ENCODE data around the gene CSDE1. TPM values are rescaled to one million over a fixed set of nuclear protein-coding genes. Genes with fewer than 3 reads are reported as not detected.
A peak's percentile ranks its signal among the peaks of the same experiment; 100 is the strongest.

CSDE1 gene
- total RNA-seq, 1 experiment from 2014 or later, result 536 TPM

DNA sequence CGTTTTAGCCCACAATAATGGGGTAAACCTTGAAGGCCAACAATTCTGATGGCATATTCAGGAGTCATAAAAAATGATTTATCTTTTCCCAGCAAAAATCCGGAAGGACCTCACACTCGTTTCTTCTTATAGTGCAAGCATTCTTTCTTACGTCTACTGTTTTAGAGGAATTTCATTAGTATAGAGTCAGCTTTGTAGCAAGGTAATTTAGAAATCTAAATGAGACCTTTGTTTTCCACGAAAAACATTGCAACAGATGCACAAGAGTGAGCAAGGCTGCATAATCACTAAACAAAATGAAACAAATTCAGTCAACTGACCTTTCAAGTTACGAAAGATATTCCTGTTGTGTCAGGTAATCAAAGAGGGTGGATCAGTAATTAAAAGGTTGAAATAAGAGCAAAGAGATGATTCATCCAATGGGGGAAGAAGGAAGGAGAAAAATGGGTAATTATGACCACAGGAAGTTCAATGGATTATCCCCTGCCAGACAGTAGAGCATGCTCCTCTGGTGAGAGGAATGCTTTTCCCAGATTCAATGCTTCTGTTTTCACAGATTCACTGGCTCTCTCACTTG lies 560 bp upstream of the CSDE1 start:
- peak in 1 of 2 experiments; percentile 64 for DNase-seq
- Histone ChIP-seq H3K4me3 (peak overlapping the region; percentile 79), H4K20me1 (ENCODE audit: insufficient read depth) (peaks cover 39% of the 10 kb centered on the region), H3K9me3 (ENCODE audit: insufficient read depth, low read depth) (peaks cover under 1% of the 10 kb centered on the region; the same call in 1 of the 2 replicates), H3K4me1 (replicated peaks; ENCODE audit: insufficient read depth) (peaks cover 34% of the 10 kb centered on the region), H3K27me3 (ENCODE audit: insufficient read depth, low read depth) (no peaks in the 10 kb centered on the region), H3K9me2 (ENCODE audit: insufficient read depth) (no peaks in the 10 kb centered on the region), H3K79me2 (ENCODE audit: low read depth) (peaks cover 45% of the 10 kb centered on the region), H3K27ac (peak overlapping the region; percentile 87), H3K4me2 (peak overlapping the region; percentile 84), H2AFZ (peak overlapping the region; percentile 91), H3F3A (ENCODE audit: insufficient read depth, low read depth) (peaks cover 22% of the 10 kb centered on the region), H3K36me3 (ENCODE audit: low read depth) (peaks cover 19% of the 10 kb centered on the region)
- TSS peak; percentile 83 for BruUV-seq (replicated peaks)
- intact Hi-C loops (cut with micrococcal nuclease; ENCODE audit: unreplicated experiment), result loop anchor here (1.0 to 5.0 kb wide), 2 partner anchors 22 to 354 kb away; partner anchors contain the start of gene SIKE1
- TF ChIP-seq, protein P1, sequence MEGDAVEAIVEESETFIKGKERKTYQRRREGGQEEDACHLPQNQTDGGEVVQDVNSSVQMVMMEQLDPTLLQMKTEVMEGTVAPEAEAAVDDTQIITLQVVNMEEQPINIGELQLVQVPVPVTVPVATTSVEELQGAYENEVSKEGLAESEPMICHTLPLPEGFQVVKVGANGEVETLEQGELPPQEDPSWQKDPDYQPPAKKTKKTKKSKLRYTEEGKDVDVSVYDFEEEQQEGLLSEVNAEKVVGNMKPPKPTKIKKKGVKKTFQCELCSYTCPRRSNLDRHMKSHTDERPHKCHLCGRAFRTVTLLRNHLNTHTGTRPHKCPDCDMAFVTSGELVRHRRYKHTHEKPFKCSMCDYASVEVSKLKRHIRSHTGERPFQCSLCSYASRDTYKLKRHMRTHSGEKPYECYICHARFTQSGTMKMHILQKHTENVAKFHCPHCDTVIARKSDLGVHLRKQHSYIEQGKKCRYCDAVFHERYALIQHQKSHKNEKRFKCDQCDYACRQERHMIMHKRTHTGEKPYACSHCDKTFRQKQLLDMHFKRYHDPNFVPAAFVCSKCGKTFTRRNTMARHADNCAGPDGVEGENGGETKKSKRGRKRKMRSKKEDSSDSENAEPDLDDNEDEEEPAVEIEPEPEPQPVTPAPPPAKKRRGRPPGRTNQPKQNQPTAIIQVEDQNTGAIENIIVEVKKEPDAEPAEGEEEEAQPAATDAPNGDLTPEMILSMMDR (conservative IDR thresholded peaks at IDR 0.05), result peak; percentile 8; the same call in 1 of the 2 replicates
- TF ChIP-seq EZH2 (IDR thresholded peaks at IDR 0.05; ENCODE audit: low read depth), result no peak
- ChIA-PET CTCF (no interaction called here), POLR2A (ENCODE audit: unreplicated experiment) (interaction anchor here (0.6 kb wide), 1 partner anchor 19 kb away, joined by 3 read pairs; no protein-coding TSS in a partner anchor)

DNA sequence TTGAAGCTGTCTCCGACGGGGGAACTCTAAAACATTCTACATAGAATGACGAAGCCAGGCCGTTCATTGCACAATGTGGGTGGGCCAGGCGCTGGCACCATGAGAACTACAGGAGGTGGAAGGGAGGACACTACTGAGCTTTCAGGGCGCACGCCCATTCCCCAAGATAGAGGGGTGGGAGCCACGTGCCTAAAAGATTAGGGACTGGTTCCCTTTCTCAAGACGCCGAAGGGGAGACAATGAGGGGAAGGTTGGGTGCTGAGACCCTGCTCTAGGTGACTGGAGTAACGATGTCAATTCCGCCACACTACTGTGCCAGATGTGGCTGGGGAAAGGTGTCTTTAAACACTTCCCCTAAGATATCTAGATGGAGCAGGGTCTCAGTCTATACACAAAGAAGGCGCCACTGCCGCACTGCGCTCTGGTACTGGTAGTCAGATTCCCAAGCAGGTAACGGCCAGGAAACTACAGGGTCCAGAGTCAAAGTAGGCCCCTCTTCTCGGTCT lies 782 bp downstream of the CSDE1 start:
- POLR2A ChIA-PET (ENCODE audit: unreplicated experiment), result interaction anchor here (0.8 kb wide), 2 partner anchors 33 to 1234 kb away, joined by 5 to 6 read pairs; no protein-coding TSS in a partner anchor
- no peak for TF ChIP-seq EZH2 (IDR thresholded peaks at IDR 0.05; ENCODE audit: low read depth)
- TF ChIP-seq, protein P1 (conservative IDR thresholded peaks at IDR 0.05), result no peak
- H3K9me3 ChIP-seq (ENCODE audit: insufficient read depth, low read depth), result no peaks in the 10 kb centered on the region
- peak; percentile 16 to 72 for DNase-seq
- H3K4me2 ChIP-seq, result peak overlapping the region; percentile 84
- H2AFZ ChIP-seq, result no peak overlapping the region
- H3K36me3 ChIP-seq (ENCODE audit: low read depth), result peaks cover 24% of the 10 kb centered on the region
- CTCF ChIA-PET, result no interaction called here
- H3F3A ChIP-seq (ENCODE audit: insufficient read depth, low read depth), result peaks cover 22% of the 10 kb centered on the region
- peak overlapping the region; percentile 87 for H3K27ac ChIP-seq
- no peaks in the 10 kb centered on the region for H3K27me3 ChIP-seq (ENCODE audit: insufficient read depth, low read depth)
- H4K20me1 ChIP-seq (ENCODE audit: insufficient read depth), result peaks cover 52% of the 10 kb centered on the region
- peak overlapping the region; percentile 79 for H3K4me3 ChIP-seq
- intact Hi-C loops (cut with micrococcal nuclease; ENCODE audit: unreplicated experiment), result loop anchor here (5.0 kb wide), 1 partner anchor 355 kb away; no protein-coding TSS in a partner anchor
- H3K4me1 ChIP-seq (replicated peaks; ENCODE audit: insufficient read depth), result peaks cover 34% of the 10 kb centered on the region
- H3K79me2 ChIP-seq (ENCODE audit: low read depth), result peaks cover 58% of the 10 kb centered on the region
- no TSS peak for BruUV-seq (replicated peaks)
- H3K9me2 ChIP-seq (ENCODE audit: insufficient read depth), result no peaks in the 10 kb centered on the region

DNA sequence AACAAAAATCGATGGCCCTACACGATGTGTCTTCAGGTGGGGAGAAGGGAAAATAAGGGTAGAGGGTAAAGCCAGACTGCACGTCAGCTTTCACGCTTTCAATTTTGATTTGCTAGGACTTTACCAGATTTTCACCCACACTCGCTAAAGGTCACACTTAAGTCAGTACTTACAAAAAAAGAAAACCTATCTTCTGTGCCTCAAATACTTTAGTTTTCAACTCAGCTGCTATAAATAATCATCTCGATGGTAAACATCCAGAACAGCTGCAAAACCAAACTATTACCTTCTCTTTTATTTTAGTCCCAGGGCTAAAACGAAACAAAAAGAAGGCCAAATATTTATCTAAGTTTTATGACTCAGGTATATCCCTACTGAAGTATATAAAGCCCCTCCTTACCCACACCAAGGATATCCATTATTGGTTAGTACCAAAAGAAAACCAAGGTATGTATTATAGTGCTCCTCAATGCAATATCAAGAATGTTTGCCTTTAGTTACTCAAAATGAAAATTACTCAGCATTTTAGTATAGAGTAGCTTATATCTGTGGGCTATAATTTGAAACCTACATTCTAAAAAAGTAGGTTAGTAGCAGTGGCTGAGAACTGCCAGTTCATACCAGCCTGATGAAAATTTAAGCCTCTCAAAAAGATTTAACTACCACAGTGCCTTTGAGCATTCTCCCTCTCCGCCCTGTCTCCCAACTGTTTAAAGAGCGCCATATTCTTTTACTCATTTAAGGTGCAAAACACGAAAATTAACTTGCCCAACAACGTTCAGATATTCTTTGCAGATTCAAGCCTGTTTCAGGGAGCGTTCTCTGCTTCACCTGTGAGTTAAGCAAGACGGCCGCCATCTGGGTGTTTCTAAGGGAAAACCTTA lies 1.5 kb downstream of the CSDE1 start:
- Histone ChIP-seq H2AFZ (no peak overlapping the region), H3K9me3 (ENCODE audit: insufficient read depth, low read depth) (no peaks in the 10 kb centered on the region), H3K79me2 (ENCODE audit: low read depth) (peaks cover 66% of the 10 kb centered on the region), H3K9me2 (ENCODE audit: insufficient read depth) (no peaks in the 10 kb centered on the region), H3K4me3 (peak overlapping the region; percentile 79), H3K27ac (peak overlapping the region; percentile 87), H3K36me3 (ENCODE audit: low read depth) (peaks cover 24% of the 10 kb centered on the region), H3F3A (ENCODE audit: insufficient read depth, low read depth) (peaks cover 22% of the 10 kb centered on the region), H3K4me2 (peak overlapping the region; percentile 84), H4K20me1 (ENCODE audit: insufficient read depth) (peaks cover 60% of the 10 kb centered on the region), H3K27me3 (ENCODE audit: insufficient read depth, low read depth) (no peaks in the 10 kb centered on the region), H3K4me1 (replicated peaks; ENCODE audit: insufficient read depth) (peaks cover 34% of the 10 kb centered on the region)
- TF ChIP-seq, protein P1 (conservative IDR thresholded peaks at IDR 0.05), result no peak
- TF ChIP-seq EZH2 (IDR thresholded peaks at IDR 0.05; ENCODE audit: low read depth), result no peak
- BruUV-seq (replicated peaks), result TSS peak; percentile 34
- intact Hi-C loops (cut with micrococcal nuclease; ENCODE audit: unreplicated experiment), result loop anchor here (5.0 kb wide), 1 partner anchor 356 kb away; no protein-coding TSS in a partner anchor
- no peak for DNase-seq
- POLR2A ChIA-PET (ENCODE audit: unreplicated experiment), result interaction anchor here (0.8 kb wide), 2 partner anchors 32 to 1235 kb away, joined by 5 to 6 read pairs; no protein-coding TSS in a partner anchor
- CTCF ChIA-PET, result no interaction called here

Measured in PC-9 (cell line).